Heart left ventricle (tissue), 16 donors: Measurements from ENCODE around the gene TEX13C. TPM values are rescaled to one million over a fixed set of nuclear protein-coding genes. Genes with fewer than 3 reads are reported as not detected.

Source experiments
- ATAC-seq, 4 donors: fragments of 200-7000 bp; cut with Tn5 transposase; one replicate each; pipeline ENCODE4 v1.9.1; 2020 to 2022; ENCODE audit warnings: moderate library complexity in 4 of 4, mild to moderate bottlenecking in 3 of 4, moderate number of reproducible peaks in 1 of 4
- DNase-seq, 5 donors: peaks; one replicate each; pipeline ENCODE4 v3.0.0-alpha.2; 2020
- H3K27ac ChIP-seq, 12 donors: fragments of 200-600 bp; sonication (generic) in 4 of 12; one replicate each; pipeline versions ENCODE4 v1.5.0 to v1.8.0; 2016 to 2022; ENCODE audit warnings: mild to moderate bottlenecking in 2 of 12
- H3K27me3 ChIP-seq, 9 donors: fragments of 200-600 bp; sonication (generic) in 2 of 9; one replicate each; pipeline versions ENCODE4 v1.5.1 to v1.8.0; 2016 to 2022; ENCODE audit warnings: mild to moderate bottlenecking in 3 of 9
- H3K36me3 ChIP-seq, 9 donors: fragments of 200-600 bp; sonication (generic) in 2 of 9; one replicate each; pipeline versions ENCODE4 v1.5.0 to v1.8.0; 2018 to 2022; ENCODE audit warnings: mild to moderate bottlenecking in 2 of 9
- H3K4me1 ChIP-seq, 12 donors: fragments of 200-600 bp; sonication (generic) in 4 of 12; one replicate each; pipeline versions ENCODE4 v1.5.0 to v1.8.0; 2016 to 2022; ENCODE audit warnings: mild to moderate bottlenecking in 3 of 12
- H3K4me3 ChIP-seq, 12 donors: fragments of 200-600 bp; sonication (generic) in 4 of 12; one replicate each; pipeline versions ENCODE4 v1.5.0 to v1.8.0; 2017 to 2022; ENCODE audit warnings: mild to moderate bottlenecking in 9 of 12, moderate library complexity in 4 of 12
- H3K9me3 ChIP-seq, 12 donors: fragments of 200-600 bp; sonication (generic) in 4 of 12; one replicate each; pipeline versions ENCODE4 v1.5.0 to v1.8.0; 2016 to 2022; ENCODE audit warnings: mild to moderate bottlenecking in 1 of 12
- CTCF ChIP-seq, 12 donors: fragments of 200-600 bp; sonication (generic) in 4 of 12; IDR thresholded peaks; one replicate each; pipeline versions ENCODE4 v1.5.0 to v1.8.0; 2018 to 2022; ENCODE audit warnings: antibody characterized with exemption in 12 of 12, mild to moderate bottlenecking in 5 of 12
- POLR2A ChIP-seq, 2 donors: fragments of 450-650 bp; IDR thresholded peaks; one replicate each; pipeline ENCODE4 v1.6.1; 2017; ENCODE audit warnings: antibody characterized with exemption in 2 of 2, mild to moderate bottlenecking in 2 of 2, moderate library complexity in 2 of 2
- WGBS, 4 donors: extraction: QIAGEN DNeasy Blood & Tissue Kit in 2 of 4; methylation state at CpG; one replicate each; pipeline versions ENCODE4 v1.1.5 to v1.1.7; 2013 to 2018; 5-methylcytosine and 5-hydroxymethylcytosine counted together
- intact Hi-C, 10 donors: fragments of 100-400 bp; cut with DNase I; formaldehyde crosslinking; loops; one replicate each; pipeline versions ENCODE4 v1.11.1 to v1.14.2; 2022
- polyA plus RNA-seq, 2 donors: library from polyadenylated mRNA; stranded (reverse); fragments of 200-250 nt; gene quantifications; one replicate each; pipeline ENCODE4 v1.2.3, GENCODE V29; 2013
- total RNA-seq, 9 donors: library from RNA; depleted of rRNA in 2 of 9; stranded (reverse); fragments of >200 nt in 2 of 9; fragmentation: NEBNext Ultra II Directional in 3 of 9; extraction: Animal tissue kit (Norgen Biotek cat#: 25700) in 3 of 9; gene quantifications; one replicate each; pipeline versions ENCODE4 v1.1.0 to v1.2.4, GENCODE V29; 2016 to 2023
- donor health status: ischemic (EF 13 %, LVEDD 7.1; RV severe dilation, severe dysfunction).
- donor health status: healthy with polysubstance abuse.
- donor health status: DM: no; HTN: yes; CAD: no.
- donor health status: DM: no; HTN: no; CAD: no.
- donor health status: ischemic (EF 25% LVEDD 6.9; RV normal size, moderate dysfunction).
- donor health status: ischemic (EF 25% LVEDD 5.7; RV mildly dilated, moderate dysfunction).
- donor health status: healthy.
- donor health status: DM: yes; HTN: yes; CAD: no.
- donor health status: ischemic (EF 35%, LVEDD 5.7; RV mildly dilated, moderate dysfunction).
- donor health status: nonischemic (EF 11% LVEDD 7.7; RV severe dilation, severe dysfunction).
- donor health status: DM: yes; HTN: yes; CAD: no.
- donor health status: PGD.
- donor health status: ischemic (EF 29% LVEDD 5.4; RV normal size, mild dysfunction).
- donor health status: nonischemic (EF 23%, LVEDD 6.1; RV moderate dilation, normal function).

The TEX13C gene
- total and polyA plus RNA-seq, 11 donors = not detected

DNA sequence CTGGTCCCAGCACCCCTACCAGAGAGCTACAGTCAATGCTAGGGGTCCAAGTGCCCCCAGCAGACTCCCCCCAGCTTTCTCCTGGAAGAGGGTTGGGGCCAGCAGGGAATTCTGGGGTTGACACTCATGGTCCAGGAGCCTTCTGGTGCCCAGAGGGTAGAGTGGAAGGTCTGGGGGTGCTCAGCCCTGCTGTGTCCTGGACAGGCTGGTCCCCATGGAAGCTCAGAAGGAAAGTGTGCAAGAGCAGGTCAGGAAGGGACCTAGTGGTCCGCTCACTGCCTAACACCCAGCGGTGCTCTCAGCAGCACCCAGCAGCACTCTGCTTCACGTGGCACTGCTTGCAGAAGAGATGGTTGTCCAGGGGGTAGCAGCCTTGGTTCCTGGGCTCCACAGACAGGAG, 6.9 kb downstream of the TEX13C start:
- DNase-seq = no peak
- no peak overlapping the region for H3K4me3 ChIP-seq
- intact Hi-C loops = no loop called here
- TF ChIP-seq POLR2A (IDR thresholded peaks at IDR 0.05) (no peak), CTCF (IDR thresholded peaks at IDR 0.05) (no peak)
- H3K9me3 ChIP-seq = no peaks in the 10 kb centered on the region
- ATAC-seq = no peak
- 79 to 100% (median 79%) methylated on average over 1 to 3 of the region's 3 CpGs; no CpG with 5 or more reads in 1 of the 4 donors for WGBS, 4 donors
- H3K27ac ChIP-seq = no peak overlapping the region
- no peaks in the 10 kb centered on the region for H3K36me3 ChIP-seq
- H3K27me3 ChIP-seq = no peaks in the 10 kb centered on the region
- no peaks in the 10 kb centered on the region for H3K4me1 ChIP-seq

DNA sequence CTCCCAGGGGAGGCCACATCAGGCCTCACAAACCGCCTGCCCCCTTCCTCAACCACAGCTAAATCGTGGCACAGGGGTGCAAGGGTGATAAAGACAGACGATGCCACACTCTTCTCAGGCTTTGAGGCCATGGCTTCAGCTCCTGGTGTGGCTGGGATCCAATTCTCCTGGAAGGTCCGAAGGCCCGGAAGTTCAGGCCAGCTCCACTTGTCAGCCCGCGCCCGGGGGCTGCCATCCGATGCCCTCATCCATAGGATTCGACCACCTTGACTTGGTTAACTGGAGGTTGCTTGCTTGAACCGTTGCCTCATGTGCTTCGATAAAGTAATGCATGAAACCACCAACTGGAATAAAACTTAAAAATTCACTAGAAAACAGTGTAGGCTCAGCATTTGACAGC, 8.2 kb downstream of the TEX13C start:
- no peak overlapping the region for H3K27ac ChIP-seq
- intact Hi-C loops = no loop called here
- DNase-seq (no peak), ATAC-seq (peak in 1 of 4 donors; percentile 13)
- no peak for TF ChIP-seq POLR2A (IDR thresholded peaks at IDR 0.05)
- no peak for TF ChIP-seq CTCF (IDR thresholded peaks at IDR 0.05)
- H3K4me1 ChIP-seq = no peaks in the 10 kb centered on the region
- 75 to 91% (median 81%) methylated on average over 6 to 12 of the region's 12 CpGs for WGBS, 4 donors
- H3K4me3 ChIP-seq = no peak overlapping the region
- H3K9me3 ChIP-seq = no peaks in the 10 kb centered on the region
- no peaks in the 10 kb centered on the region for H3K36me3 ChIP-seq
- no peaks in the 10 kb centered on the region for H3K27me3 ChIP-seq

DNA sequence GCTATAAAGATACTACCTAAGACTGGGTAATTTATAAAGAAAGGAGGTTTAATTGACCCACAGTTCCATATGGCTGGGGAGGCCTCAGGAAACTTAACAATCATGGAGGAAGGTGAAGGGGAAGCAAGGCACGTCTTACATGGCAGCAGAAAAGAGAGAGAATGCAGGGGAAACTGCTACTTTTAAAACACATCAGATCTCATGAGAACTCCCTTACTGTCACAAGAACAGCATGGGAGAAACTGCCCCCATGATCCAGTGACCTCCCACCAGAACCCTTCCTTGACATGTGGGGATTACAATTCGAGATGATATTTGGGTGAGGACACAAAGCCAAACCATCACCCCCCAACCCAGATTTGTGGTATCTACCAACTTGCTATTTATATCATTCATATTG, 13.9 kb downstream of the TEX13C start:
- no peaks in the 10 kb centered on the region for H3K4me1 ChIP-seq
- H3K4me3 ChIP-seq = no peak overlapping the region
- no peak for TF ChIP-seq CTCF (IDR thresholded peaks at IDR 0.05)
- TF ChIP-seq POLR2A (IDR thresholded peaks at IDR 0.05) = no peak
- DNase-seq (no peak), ATAC-seq (no peak)
- H3K9me3 ChIP-seq = no peaks in the 10 kb centered on the region
- H3K36me3 ChIP-seq = no peaks in the 10 kb centered on the region
- no peaks in the 10 kb centered on the region for H3K27me3 ChIP-seq
- intact Hi-C loops = no loop called here
- WGBS, 4 donors = 38 to 55% (median 52%) methylated on average over 2 of the region's 2 CpGs
- H3K27ac ChIP-seq = no peak overlapping the region

DNA sequence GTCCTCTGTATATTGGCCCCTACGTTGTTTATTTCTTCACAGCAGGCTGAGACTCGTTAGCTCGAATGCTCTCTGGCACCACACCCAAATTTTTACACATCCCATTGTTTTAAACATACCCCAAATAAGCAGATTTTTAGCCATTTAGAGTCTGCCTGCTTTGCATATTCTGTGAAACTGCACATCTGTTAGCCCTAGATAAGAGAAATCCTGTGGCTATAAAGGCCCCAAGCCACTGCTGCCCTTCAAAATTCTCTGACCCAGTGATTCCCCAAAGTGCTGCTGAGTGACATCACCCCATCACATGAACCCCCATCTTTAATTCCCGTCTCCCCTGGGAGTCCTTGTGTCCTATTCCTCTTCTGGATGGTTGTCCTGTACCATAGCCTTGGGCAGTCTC, 20.8 kb downstream of the TEX13C start:
- Histone ChIP-seq H3K4me3 (no peak overlapping the region), H3K27me3 (no peaks in the 10 kb centered on the region), H3K27ac (no peak overlapping the region), H3K36me3 (no peaks in the 10 kb centered on the region), H3K4me1 (no peaks in the 10 kb centered on the region), H3K9me3 (peaks cover 0 to 5% (median 0%) of the 10 kb centered on the region in 12 donors)
- ATAC-seq (no peak), DNase-seq (no peak)
- intact Hi-C loops = no loop called here
- WGBS, 4 donors = 39 to 52% (median 44%) methylated on average over 4 of the region's 4 CpGs
- TF ChIP-seq POLR2A (IDR thresholded peaks at IDR 0.05) (no peak), CTCF (IDR thresholded peaks at IDR 0.05) (no peak)
